IMR-90 (cell line): ENCODE data around the gene MRGPRF. TPM values are rescaled to one million over a fixed set of nuclear protein-coding genes. Genes with fewer than 3 reads are reported as not detected.

ENCODE experiments used
- ATAC-seq: fragments of 200-7000 bp; cut with Tn5 transposase; 2 replicates; pipeline ENCODE4 v1.9.1; 2020; ENCODE audit warnings: low read depth, mild to moderate bottlenecking, moderate library complexity
- BruUV-seq: library from RNA; stranded (reverse); fragments of 400-500 nt; replicated peaks from 2 replicates; lab custom pipeline; 2021; lab: Mats Ljungman, UMichigan
- CTCF ChIA-PET: fragments of 300-600 bp; formaldehyde crosslinking; extraction: SDS; loops from one replicate; lab custom pipeline; 2021; ENCODE audit warnings: antibody characterized with exemption; lab: Yijun Ruan, JAX
- POLR2A ChIA-PET: fragments of 300-600 bp; sonication (Branson Sonifier 250); formaldehyde crosslinking; loops from one replicate; lab custom pipeline; 2022; ENCODE audit warnings: antibody characterized with exemption; ENCODE audit not compliant: unreplicated experiment; lab: Charles Lee
- DNase-seq: peaks from one replicate; pipeline ENCODE4 v3.0.0; 2013
- H2AFZ ChIP-seq: replicated peaks from 2 replicates; pipeline ENCODE3; 2013; ENCODE audit warnings: low read length, mild to moderate bottlenecking; ENCODE audit not compliant: poor library complexity
- H2AK5ac ChIP-seq: 2 replicates; pipeline ENCODE4 v1.6.1; 2013; ENCODE audit warnings: low read depth, low read length, inconsistent platforms
- H2AK9ac ChIP-seq: replicated peaks from 2 replicates; pipeline ENCODE3; 2013; ENCODE audit warnings: mild to moderate bottlenecking, low read depth, low read length, moderate library complexity; ENCODE audit not compliant: poor library complexity
- H2BK120ac ChIP-seq: 2 replicates; pipeline ENCODE4 v1.6.1; 2013; ENCODE audit warnings: low read depth, low read length, inconsistent platforms
- H2BK15ac ChIP-seq: 3 replicates; pipeline ENCODE4 v1.6.1; 2013; ENCODE audit warnings: low read depth, low read length, inconsistent platforms
- H2BK20ac ChIP-seq: 2 replicates; pipeline ENCODE4 v1.6.1; 2013; ENCODE audit warnings: low read depth, mild to moderate bottlenecking, inconsistent platforms, low read length, moderate library complexity
- H2BK5ac ChIP-seq: 2 replicates; pipeline ENCODE4 v1.6.1; 2013; ENCODE audit warnings: mild to moderate bottlenecking, low read depth, low read length, inconsistent platforms; ENCODE audit not compliant: poor library complexity, severe bottlenecking
- H3K14ac ChIP-seq: replicated peaks from 2 replicates; pipeline ENCODE4 v1.6.1; 2013; ENCODE audit warnings: low read depth, low read length, inconsistent platforms
- H3K18ac ChIP-seq: 2 replicates; pipeline ENCODE4 v1.6.1; 2013; ENCODE audit warnings: low read depth, low read length, control low read depth
- H3K23ac ChIP-seq: 2 replicates; pipeline ENCODE4 v1.6.1; 2013; ENCODE audit warnings: low read depth, low read length, inconsistent platforms
- H3K27ac ChIP-seq: 2 replicates; pipeline ENCODE4 v1.5.1; 2013; ENCODE audit warnings: mild to moderate bottlenecking, control low read depth, low read length; ENCODE audit not compliant: insufficient read depth
- H3K27me3 ChIP-seq: 2 replicates; pipeline ENCODE4 v1.6.1; 2013; ENCODE audit warnings: low read length; ENCODE audit not compliant: control insufficient read depth, insufficient read depth
- H3K36me3 ChIP-seq: 2 replicates; pipeline ENCODE4 v1.6.1; 2013; ENCODE audit warnings: low read length, mixed read lengths; ENCODE audit not compliant: control insufficient read depth, insufficient read depth
- H3K4ac ChIP-seq: 2 replicates; pipeline ENCODE4 v1.6.1; 2013; ENCODE audit warnings: low read depth, low read length, inconsistent platforms
- H3K4me1 ChIP-seq: 2 replicates; pipeline ENCODE4 v1.6.1; 2013; ENCODE audit warnings: low read length, mixed read lengths; ENCODE audit not compliant: control insufficient read depth, insufficient read depth
- H3K4me2 ChIP-seq: 2 replicates; pipeline ENCODE4 v1.6.1; 2013; ENCODE audit warnings: low read depth, mild to moderate bottlenecking, control low read depth, low read length, moderate library complexity
- H3K4me3 ChIP-seq: 2 replicates; pipeline ENCODE4 v1.5.1; 2013; ENCODE audit warnings: low read depth, mild to moderate bottlenecking, control low read depth, low read length, moderate library complexity; ENCODE audit not compliant: insufficient read depth
- H3K56ac ChIP-seq: 2 replicates; pipeline ENCODE4 v1.6.1; 2013; ENCODE audit warnings: low read length, inconsistent platforms; ENCODE audit not compliant: insufficient read depth; ENCODE audit errors: extremely low read depth
- H3K79me1 ChIP-seq, 2 experiments: 2 replicates each; pipeline ENCODE4 v1.6.1; 2013; ENCODE audit warnings: low read length in 2 of 2, inconsistent platforms in 1 of 2, low read depth in 1 of 2
- H3K9ac ChIP-seq: 2 replicates; pipeline ENCODE4 v1.6.1; 2013; ENCODE audit warnings: low read depth, low read length, control low read depth
- H3K9me1 ChIP-seq: 2 replicates; pipeline ENCODE4 v1.6.1; 2013; ENCODE audit warnings: low read length, inconsistent platforms; ENCODE audit not compliant: insufficient read depth
- H3K9me3 ChIP-seq: 2 replicates; pipeline ENCODE4 v1.6.1; 2013; ENCODE audit warnings: low read length; ENCODE audit not compliant: control insufficient read depth, insufficient read depth
- H4K20me1 ChIP-seq: 2 replicates; pipeline ENCODE4 v1.6.1; 2013; ENCODE audit warnings: low read length, inconsistent platforms; ENCODE audit not compliant: insufficient read depth
- H4K5ac ChIP-seq: 2 replicates; pipeline ENCODE4 v1.6.1; 2013; ENCODE audit warnings: mild to moderate bottlenecking, low read depth, low read length, control low read depth
- H4K8ac ChIP-seq, 2 experiments: 2 replicates each; pipeline ENCODE4 v1.6.1; 2013; ENCODE audit warnings: low read depth in 2 of 2, low read length in 2 of 2, control low read depth in 1 of 2, inconsistent platforms in 1 of 2
- H4K91ac ChIP-seq: 2 replicates; pipeline ENCODE4 v1.6.1; 2013; ENCODE audit warnings: low read depth, low read length, inconsistent platforms; ENCODE audit not compliant: insufficient read depth
- BHLHE40 ChIP-seq: fragments of 150-350 bp; IDR thresholded peaks from 2 replicates; pipeline ENCODE4 v1.6.1; 2016; ENCODE audit warnings: mild to moderate bottlenecking, low read depth, low read length
- MAFK ChIP-seq: IDR thresholded peaks from 2 replicates; pipeline ENCODE4 v1.6.1; 2012; ENCODE audit warnings: low read depth, low read length, improper control_type of control experiment
- RAD21 ChIP-seq: IDR thresholded peaks from 2 replicates; pipeline ENCODE4 v1.6.1; 2012; ENCODE audit warnings: low read length, improper control_type of control experiment
- SMC3 ChIP-seq: fragments of 150-350 bp; IDR thresholded peaks from 2 replicates; pipeline ENCODE4 v1.6.1; 2016; ENCODE audit warnings: low read depth, mild to moderate bottlenecking, antibody characterized with exemption, low read length, moderate library complexity
- dilution Hi-C: fragments of 300-500 bp; cut with HindIII; formaldehyde crosslinking; loops from one replicate; pipeline ENCODE4 v1.14.3; 2018; ENCODE audit warnings: low sequenced_read_pairs; ENCODE audit not compliant: unreplicated experiment
- in situ Hi-C: fragments of 300-500 bp; cut with MboI; formaldehyde crosslinking; loops from 3 replicates; pipeline ENCODE4 v1.14.3; 2019; ENCODE audit warnings: low sequenced_read_pairs, inconsistent platforms, mixed read lengths
- intact Hi-C: fragments of 100-400 bp; cut with micrococcal nuclease; formaldehyde crosslinking; loops from 2 replicates; pipeline ENCODE4 v1.10.0; 2022
- polyA plus RNA-seq, 3 experiments: library from polyadenylated mRNA; depleted of rRNA; stranded (reverse); fragments of >200 nt; gene quantifications; 2 replicates each; pipeline ENCODE4 v1.2.3, GENCODE V29; 2012; ENCODE audit warnings: low replicate concordance in 1 of 3
- total RNA-seq: library from RNA; depleted of rRNA; stranded (reverse); fragments of >200 nt; gene quantifications from 2 replicates; pipeline ENCODE4 v1.2.3, GENCODE V29; 2012
- TF ChIP-seq, protein P1 (sequence below): conservative IDR thresholded peaks from 2 replicates; pipeline ENCODE4 v1.5.1; 2012; ENCODE audit warnings: mild to moderate bottlenecking, low read depth, low read length, improper control_type of control experiment
- TF ChIP-seq, protein P2 (sequence below): fragments of 150-350 bp; IDR thresholded peaks from 2 replicates; pipeline ENCODE4 v1.6.1; 2017; ENCODE audit warnings: mild to moderate bottlenecking, antibody characterized with exemption, low read length, low read depth

The MRGPRF gene
- total and polyA plus RNA-seq, 2 of the 4 experiments (the other 2 are of a cell fraction), result 6.3 to 28.8 TPM

DNA sequence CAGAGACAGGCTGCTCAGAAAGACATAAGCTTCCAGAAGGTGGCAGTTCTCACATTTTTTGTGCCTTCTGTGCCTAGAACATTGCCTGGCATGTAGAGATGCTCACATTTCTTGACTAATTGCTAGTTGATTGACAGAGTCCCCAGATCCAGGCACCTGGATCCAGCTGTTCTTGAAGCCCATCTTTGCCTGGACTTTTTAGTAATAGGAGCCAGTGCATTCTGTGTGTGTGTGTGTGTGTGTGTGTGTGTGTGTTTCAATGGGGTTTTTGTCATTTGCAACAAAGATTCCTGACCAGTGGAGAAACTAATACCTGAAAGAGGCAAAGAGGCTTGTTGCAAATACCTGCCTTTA lies 15.1 kb downstream of the MRGPRF start:
- 0 out of 2 replicates have a peak overlapping the region, but pooled peaks have one; percentile 29 for H3K4ac ChIP-seq
- CTCF ChIA-PET, result interaction anchor here (0.6 kb wide), 1 partner anchor 51 kb away, joined by 3 read pairs; no protein-coding TSS in a partner anchor
- no peak overlapping the region for H3K27ac ChIP-seq
- peaks cover 4% of the 10 kb centered on the region; the same call in 1 of the 2 replicates for H3K36me3 ChIP-seq
- H3K23ac ChIP-seq, result 0 out of 2 replicates have a peak overlapping the region, but pooled peaks have one; percentile 16
- no peak overlapping the region for H2BK15ac ChIP-seq
- no peak overlapping the region for H4K91ac ChIP-seq
- POLR2A ChIA-PET, result no interaction called here
- H3K79me1 ChIP-seq, result no peaks in the 10 kb centered on the region; a peak in 1 of 4 replicates
- TF ChIP-seq RAD21 (no peak), BHLHE40 (no peak), MAFK (no peak), SMC3 (no peak)
- TF ChIP-seq, protein P1, sequence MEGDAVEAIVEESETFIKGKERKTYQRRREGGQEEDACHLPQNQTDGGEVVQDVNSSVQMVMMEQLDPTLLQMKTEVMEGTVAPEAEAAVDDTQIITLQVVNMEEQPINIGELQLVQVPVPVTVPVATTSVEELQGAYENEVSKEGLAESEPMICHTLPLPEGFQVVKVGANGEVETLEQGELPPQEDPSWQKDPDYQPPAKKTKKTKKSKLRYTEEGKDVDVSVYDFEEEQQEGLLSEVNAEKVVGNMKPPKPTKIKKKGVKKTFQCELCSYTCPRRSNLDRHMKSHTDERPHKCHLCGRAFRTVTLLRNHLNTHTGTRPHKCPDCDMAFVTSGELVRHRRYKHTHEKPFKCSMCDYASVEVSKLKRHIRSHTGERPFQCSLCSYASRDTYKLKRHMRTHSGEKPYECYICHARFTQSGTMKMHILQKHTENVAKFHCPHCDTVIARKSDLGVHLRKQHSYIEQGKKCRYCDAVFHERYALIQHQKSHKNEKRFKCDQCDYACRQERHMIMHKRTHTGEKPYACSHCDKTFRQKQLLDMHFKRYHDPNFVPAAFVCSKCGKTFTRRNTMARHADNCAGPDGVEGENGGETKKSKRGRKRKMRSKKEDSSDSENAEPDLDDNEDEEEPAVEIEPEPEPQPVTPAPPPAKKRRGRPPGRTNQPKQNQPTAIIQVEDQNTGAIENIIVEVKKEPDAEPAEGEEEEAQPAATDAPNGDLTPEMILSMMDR, result no peak
- TF ChIP-seq, protein P2, sequence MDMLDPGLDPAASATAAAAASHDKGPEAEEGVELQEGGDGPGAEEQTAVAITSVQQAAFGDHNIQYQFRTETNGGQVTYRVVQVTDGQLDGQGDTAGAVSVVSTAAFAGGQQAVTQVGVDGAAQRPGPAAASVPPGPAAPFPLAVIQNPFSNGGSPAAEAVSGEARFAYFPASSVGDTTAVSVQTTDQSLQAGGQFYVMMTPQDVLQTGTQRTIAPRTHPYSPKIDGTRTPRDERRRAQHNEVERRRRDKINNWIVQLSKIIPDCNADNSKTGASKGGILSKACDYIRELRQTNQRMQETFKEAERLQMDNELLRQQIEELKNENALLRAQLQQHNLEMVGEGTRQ, result no peak
- no peaks in the 10 kb centered on the region for H4K20me1 ChIP-seq
- peaks cover 12% of the 10 kb centered on the region for H3K27me3 ChIP-seq
- no peak overlapping the region; a peak in 1 of 4 replicates for H4K8ac ChIP-seq
- peaks cover 26% of the 10 kb centered on the region for H3K4me1 ChIP-seq
- H4K5ac ChIP-seq, result no peak overlapping the region
- DNase-seq (no peak), ATAC-seq (no peak)
- no peaks in the 10 kb centered on the region for H3K9me3 ChIP-seq
- H3K9ac ChIP-seq, result no peak overlapping the region
- in situ Hi-C loops (no loop called here), intact Hi-C loops (no loop called here), dilution Hi-C loops (no loop called here)
- H3K18ac ChIP-seq, result no peak overlapping the region
- peaks cover 10% of the 10 kb centered on the region; the same call in 1 of the 2 replicates for H3K9me1 ChIP-seq
- H3K56ac ChIP-seq, result no peak overlapping the region
- no peak overlapping the region for H2AK9ac ChIP-seq
- no peak overlapping the region for H3K4me3 ChIP-seq
- no TSS peak for BruUV-seq
- no peak overlapping the region for H3K14ac ChIP-seq
- H2AFZ ChIP-seq, result no peak overlapping the region
- H3K4me2 ChIP-seq, result no peak overlapping the region
- no peak overlapping the region for H2BK5ac ChIP-seq
- no peak overlapping the region for H2BK120ac ChIP-seq
- H2BK20ac ChIP-seq, result no peak overlapping the region
- H2AK5ac ChIP-seq, result no peak overlapping the region
